HG02885 (cell line): ENCODE data around the gene HACD1.
"Not testable (repeated sequence)": the region's sequence is repeated elsewhere in the genome, so short reads cannot be mapped to it uniquely, and the experiment has no call there.

Experiments
- ATAC-seq: cut with Tn5 transposase; IDR thresholded peaks from one replicate; pipeline ENCODE4 v1.9.1; 2021; ENCODE audit warnings: mild to moderate bottlenecking; ENCODE audit not compliant: unreplicated experiment, poor library complexity

The HACD1 gene

DNA sequence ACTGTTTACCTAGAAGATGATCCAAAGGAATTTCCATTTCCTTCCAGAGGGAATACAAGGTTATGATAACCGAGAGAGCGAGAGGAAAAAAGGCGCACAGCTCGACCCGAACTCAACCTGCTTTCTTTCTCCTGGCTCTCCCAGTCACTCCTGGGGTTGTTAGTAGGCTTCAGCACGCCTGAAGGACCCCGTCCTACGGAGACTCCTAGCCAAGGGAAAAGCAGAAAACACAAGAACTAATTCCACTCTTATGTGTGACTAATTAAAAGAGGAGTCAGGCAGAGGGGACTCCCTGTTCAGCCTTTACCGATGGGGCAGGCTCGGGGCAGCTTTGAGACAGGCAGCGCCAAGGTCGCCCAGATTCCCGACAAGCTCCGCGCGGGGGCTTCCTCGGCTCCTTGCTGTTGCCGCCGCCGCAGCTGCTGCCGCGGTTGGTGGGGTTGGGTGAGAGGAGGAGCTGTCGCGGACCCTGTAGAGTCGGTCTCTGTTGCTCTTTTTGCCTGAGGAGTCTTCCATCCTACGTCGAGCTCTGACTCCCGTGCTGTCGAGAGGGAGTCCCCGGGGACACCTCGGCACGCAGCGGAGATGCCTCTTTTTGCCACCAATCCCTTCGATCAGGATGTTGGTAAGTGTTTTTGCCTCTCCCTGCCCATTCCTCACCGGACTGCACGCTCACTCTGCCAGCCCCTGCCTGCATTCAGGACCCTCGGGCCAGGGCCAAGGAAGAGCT, 26.7 kb upstream of the HACD1 start, which contains the start of gene STAM:
Gene STAM (plus strand): TSS at position 397 of the 730 bp plus-strand sequence. CDS start 189 bp downstream, at position 586.
- peak; percentile 90 for ATAC-seq

DNA sequence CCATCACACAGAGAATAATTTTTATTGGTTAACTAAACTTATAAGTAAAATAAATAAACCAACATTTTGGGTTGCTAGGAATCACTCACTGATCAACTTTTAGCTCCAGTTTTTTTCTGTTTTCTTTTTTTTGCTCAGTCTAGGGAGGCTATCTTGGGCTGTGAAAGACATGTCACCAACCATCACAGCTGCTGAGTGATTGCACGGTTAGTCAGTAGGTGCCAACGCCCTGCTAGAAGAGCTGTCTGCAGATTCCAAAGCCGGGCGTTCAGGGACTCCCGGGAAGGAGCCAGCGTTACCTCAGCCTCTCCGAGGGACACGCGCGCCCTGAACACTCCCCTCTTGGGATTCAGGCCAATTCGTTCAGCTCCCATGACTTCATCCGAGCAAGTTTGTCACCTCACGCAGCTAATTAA, 26.2 kb upstream of the HACD1 start:
- ATAC-seq, result peak; percentile 31

DNA sequence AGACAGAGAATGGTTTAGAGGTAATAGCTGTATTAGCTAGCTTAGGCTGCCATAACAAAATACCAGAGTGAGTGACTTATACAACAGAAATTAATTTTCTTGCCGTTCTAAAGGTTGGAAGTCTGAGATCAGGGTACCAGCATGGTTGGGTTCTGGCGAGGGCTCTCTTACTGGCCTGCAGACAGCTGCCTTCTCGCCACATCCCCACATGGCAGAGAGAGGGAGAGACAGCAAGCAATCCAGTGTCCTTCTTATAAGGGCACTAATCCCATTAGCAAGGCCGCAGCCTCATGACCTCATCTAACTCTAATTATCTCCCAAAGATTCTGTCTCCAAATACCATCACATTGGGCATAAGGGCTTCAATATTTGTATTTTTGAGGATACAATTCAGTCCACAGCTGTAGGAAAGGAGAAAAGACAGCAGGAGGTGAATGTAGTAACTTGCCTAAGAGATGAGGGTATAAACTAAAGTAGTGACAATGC, 23.2 kb upstream of the HACD1 start:
- ATAC-seq, result no peak

DNA sequence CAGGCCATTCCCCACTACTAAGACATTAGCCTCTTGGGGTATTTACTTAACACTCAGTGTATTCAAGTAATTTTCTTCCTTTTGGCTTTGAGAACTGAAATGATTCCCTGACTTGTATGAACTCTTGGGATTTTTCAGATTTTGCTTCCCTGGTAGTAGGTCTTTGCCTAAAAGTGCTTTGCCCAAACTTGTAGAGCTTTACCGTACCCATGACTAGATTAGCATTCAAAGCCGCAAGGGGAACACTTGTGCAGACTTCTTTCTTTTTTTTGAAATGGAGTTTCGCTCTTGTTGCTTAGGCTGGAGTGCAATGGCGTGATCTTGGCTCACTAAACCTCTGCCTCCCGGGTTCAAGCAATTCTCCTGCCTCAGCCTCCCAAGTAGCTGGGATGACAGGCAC, 20.7 kb upstream of the HACD1 start:
- ATAC-seq, result no peak

DNA sequence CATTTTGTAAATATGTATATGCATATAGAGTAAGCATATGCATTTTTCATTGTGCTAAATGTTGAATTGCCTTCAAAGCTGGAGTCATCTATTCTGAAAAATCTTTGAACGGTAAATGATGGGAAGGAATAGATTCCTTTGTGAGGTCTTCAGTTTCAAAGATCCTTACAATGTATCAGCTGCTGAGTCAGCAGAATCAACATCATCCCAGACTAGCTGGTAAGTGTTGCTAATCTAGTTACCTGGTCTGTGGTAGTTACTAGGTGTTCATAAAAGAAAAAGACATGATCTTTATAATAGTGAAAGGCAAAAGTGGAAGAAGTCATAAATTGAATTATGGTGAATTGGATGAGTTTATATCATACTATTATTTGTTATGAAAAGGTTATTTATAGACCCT, 16.2 kb upstream of the HACD1 start:
- ATAC-seq, result no peak

DNA sequence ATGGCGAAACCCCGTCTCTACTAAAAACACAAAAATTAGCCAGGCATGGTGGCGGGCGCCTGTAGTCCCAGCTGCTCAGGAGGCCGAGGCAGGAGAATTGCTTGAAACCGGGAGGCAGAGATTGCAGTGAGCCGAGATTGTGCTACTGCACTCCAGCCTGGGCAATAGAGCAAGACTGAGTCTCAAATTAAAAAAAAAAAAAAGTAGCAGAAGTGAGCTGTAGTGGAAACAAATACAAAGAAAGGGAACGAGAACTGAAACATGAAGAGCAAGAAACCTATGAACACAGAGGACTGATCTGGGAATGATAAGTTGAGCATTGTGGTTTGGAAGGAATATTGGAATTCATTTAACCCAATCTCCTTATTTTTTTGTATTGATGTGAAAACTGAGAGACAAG, 15.4 kb upstream of the HACD1 start:
- ATAC-seq, result not testable (repeated sequence)

DNA sequence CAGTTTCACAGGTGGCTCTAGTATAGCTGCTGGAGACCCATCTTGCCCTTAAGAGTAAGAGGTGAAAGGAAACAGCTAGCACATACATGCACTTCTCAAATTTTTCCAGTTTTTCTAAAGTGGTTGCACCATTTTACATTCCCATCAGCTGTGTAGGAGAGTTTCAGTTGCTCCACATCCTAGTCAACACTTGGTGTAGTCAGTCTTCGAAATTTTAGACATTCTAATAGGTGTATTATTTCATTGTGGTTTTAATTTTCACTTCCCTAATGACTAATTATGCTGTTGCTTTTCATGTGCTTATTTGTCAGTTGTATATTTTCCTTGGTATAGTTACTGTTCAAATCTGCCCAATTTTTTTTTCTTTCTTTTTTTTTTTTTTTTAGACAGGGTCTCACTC, 9.5 kb upstream of the HACD1 start:
- no peak for ATAC-seq

DNA sequence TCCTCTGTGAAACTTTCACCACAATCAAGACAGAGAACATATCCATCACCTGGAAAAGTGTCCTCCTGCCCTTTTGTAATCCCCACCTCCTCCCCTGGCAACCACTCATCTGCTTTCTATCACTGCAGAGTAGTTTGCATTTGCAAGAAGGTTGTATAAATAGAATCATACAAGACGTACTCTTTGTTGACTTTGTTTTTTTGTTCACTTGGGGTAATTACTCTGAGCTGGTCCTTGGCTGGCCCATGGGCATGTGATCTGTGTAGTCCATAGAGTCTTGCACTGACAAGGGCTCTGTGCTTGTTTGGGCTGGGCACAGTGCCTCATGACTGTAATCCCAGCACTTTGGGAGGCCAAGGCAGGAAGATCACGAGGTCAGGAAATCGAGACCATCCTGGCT, 7.8 kb upstream of the HACD1 start:
- no peak for ATAC-seq

DNA sequence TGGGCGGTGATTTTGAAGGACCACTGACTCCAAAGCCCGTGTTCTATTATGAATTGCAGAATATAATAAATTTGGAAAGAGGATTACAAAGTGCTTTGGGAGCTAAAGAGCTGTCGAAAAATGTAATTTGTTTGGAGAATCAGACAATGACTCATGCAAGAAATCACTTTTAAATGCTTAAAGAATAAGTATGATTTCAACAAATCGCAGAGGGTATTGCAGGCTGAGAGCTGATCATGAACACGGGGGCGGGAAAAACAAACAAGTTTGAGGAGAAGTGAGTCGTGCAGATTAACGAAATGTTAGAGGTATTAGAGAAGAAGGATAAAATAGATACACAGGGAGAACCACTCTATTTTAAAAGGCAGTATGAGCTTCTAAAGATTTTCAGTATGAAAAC, 4.9 kb upstream of the HACD1 start:
- no peak for ATAC-seq

DNA sequence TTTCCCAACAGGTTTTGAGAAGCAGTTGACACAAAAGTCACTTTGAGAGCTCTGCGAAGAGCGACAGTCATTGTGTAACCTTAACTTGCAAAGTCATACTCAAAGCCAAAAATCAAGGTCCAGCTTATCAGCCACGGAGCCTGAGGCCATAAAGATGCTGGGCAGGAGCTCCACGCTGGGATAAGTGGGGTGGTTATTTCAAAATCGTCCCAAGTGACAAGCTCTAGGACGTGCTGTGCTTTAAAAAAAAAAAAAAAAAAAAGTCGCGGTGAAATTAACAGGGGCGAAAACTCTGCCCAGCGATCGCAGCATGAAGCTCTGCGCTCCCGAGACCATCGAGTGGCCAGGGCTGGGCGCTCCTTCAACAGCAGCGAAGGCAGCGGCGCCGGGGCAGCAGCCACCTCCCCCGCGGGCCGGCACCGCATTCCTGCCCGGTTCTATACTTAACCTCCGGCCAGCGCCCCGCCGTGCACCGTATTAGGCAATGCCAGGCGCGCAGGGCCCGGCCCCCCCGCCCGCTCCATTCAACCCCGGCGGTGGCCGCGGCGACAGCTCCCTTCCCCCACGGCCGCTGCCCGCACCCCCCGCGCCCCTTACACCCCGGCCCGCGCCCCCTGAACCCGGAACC, 657 bp downstream of the HACD1 start:
- peak; percentile 45 for ATAC-seq

DNA sequence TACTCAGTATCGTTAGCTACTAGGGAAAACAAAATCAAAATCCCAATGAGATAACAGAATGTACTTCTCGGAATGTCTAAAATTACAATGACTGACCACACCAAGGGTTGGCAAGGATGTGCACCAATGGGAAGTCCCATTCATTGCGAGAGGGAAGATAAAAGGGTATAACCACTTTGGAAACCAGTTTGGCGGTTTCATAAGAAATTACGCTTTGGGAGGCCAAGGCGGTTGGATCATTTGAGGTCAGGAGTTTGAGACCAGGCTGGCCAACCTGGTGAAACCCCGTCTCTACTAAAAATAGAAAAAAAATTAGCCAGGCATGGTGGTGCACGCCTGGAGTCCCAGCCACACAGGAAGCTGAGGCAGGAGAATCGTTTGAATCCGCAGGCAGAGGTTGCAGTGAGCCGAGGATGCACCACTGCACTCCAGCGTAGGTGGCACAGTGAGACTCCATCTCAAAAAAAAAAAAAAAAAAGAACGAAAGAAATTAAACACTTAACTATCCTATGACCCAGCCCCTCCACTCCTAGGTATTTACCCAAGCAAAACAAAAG, 7.6 kb downstream of the HACD1 start:
- no peak for ATAC-seq

DNA sequence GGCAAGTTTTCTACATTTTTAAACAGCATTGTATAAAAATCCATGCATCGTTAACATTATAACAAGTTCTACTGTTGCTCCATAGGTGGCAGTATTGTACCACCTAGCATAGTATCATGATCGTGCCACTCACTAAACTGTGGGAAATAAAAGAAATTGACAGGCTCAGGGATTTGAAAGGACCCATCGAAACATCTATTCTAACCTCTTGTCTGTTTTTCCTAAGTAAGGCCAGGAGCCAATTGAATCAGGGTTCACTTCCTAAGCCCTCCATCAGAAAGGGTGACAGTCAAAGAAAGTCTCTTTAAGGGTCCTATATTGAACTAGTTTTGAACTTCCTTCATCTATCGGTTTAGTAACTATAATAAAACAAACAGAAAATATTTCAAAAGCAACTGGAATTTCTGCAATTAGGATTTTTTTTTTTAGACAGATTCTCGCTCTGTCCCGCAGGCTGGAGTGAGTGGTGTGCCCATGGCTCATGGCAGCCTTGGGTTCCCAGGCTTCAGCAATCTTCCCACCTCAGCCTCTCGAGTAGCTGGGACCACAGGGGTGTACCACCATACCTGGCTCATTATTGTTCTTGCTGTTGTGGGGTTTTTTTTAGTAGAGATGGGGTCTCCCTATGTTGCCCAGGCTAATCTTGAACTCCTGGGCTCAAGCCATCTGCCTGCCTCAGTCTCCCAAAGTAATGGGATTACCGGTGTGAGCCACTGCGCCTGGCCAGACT, 9.4 kb downstream of the HACD1 start:
- ATAC-seq, result peak; percentile 81

DNA sequence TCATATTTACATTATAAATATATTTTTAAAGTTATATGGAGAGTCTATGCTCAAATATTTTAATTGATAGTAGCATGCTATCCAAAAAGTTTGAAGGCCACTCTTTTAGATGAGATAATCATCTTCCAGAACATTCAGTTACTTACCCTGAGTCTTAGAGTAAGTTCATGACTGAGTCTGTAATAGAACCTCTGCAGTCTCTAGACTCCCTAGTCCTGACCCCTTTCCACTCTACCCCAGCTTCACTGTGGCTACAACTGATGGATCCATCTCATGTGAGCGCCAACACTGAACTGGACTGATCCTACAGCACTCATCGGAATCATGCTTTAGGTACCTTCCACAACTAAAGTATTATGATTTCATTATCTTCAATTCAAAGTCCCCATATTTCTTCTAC, 10.1 kb downstream of the HACD1 start:
- ATAC-seq, result no peak

DNA sequence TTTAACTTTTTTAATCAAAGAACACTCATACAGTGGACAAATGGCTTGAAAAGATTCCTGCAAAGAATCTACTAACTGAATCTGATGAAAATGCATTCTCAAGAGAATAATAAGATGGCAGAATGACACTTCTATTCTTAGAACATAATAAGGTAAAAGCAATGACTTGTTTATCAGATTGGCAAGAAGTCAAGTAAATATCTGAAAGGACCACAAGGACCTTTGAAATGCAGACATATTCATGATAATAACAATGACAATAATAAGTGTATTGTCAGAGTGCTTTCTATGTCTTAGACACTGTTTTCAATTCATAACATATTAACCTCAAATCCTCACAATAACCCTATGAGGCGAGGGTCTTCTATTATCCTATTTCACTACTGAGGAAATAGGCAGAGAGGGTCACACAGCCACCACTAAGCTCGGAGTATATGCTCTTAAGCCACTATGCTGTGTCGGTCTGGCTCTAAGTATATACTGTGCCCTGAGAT, 10.6 kb downstream of the HACD1 start:
- no peak for ATAC-seq

DNA sequence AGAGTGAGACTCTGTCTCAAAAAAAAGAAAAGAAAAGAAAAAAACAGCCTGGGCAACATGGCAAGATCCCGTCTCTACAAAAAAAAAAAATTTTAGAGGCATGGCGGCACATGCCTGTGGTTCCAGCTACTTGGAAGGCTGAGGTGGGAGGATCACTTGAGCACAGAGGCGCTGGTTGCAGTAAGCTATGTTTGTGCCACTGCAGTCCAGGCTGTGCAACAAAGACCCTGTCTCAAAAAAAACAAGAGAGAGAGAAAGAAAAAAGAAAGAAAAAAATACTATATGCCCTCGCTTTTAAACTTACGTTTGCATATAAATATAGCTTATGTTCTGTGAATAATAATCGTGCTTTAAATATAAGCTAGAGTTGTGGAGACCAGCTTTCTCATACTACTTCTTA, 11.2 kb downstream of the HACD1 start:
- ATAC-seq, result no peak

DNA sequence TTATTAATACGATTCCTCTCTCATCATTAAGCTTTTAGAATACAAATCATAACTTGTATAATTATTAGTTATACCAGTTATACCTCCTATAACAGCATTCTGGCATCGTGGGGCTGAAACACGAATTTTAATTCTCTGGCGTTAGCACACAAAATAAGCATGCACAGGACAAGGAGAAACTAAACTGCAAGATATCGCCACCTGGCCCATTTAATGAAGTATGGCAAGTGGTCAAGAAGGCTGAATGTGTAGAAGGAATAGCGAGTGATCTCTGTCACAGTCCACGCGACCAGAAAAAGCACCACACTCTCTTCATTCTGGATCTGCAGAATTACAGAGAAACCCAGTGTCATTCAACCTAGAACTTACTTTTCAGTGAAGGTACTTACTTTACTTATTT, 18.1 kb downstream of the HACD1 start:
- ATAC-seq, result no peak

DNA sequence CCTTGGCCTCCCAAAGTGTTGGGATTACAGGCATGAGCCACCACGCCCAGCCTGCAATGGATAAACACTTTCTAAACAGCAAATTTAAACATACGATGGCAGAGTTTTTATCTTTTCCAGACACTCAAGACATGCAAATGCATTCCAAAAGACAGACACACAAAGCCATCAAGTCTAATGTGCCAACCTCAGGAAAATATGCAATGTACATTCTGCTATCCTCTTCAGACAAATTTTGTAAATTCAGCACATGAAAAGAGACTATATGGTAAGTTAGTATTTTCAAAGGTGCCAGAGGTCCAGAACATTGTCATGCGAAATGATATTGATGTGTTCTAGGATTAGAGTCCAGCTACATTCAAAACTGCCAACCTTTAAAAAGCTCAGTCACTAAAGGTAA, 19.8 kb downstream of the HACD1 start:
- no peak for ATAC-seq

DNA sequence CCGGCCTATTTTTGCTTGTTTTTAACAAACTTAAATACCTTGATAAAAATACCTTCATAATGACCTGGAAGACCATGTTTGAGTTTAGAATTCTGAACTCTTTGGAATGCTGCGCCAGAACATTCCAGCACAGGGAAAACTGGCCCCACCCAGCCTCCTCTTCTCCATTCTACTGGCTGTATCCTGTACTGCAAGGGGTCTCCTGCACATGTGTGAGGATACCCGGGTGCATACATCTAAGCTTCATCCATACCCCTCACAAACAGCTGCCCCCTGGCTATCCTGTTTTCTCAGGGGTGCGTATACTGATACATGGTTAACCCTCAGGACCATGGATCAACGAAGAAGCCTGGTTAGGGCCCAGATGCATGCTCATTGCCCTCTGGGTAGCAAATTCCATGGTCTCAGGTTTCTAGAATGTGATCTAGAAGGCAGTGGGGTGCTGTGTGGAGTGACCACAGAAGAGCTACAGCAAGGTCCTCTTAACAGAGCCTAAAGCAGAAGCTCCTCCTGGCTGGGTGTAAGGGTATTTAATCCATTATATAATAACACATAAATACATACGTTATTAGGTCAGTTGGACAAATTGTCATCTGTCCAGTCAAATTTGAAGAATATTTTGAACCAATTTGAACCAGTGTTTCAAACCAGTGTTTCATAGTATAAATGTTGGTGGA, 26.1 kb downstream of the HACD1 start:
- no peak for ATAC-seq

DNA sequence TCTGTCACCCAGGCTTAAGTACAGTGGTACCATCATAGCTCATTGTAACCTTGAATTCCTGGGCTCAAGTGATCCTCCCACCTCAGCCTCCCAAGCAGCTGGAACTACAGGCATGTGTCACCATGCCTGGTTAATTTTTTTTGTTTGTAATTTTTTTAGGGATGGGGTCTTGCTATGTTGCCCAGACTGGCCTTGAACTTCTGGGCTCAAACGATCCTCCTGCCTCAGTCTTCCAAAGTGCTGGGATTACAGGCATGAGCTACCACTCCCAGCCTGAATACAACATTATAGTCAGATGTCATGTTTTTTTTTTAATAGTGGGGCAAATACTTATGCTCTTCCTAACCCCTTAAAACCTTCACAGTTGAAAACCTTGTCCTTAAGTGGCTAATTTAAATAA, 27.9 kb downstream of the HACD1 start:
- not testable (repeated sequence) for ATAC-seq

DNA sequence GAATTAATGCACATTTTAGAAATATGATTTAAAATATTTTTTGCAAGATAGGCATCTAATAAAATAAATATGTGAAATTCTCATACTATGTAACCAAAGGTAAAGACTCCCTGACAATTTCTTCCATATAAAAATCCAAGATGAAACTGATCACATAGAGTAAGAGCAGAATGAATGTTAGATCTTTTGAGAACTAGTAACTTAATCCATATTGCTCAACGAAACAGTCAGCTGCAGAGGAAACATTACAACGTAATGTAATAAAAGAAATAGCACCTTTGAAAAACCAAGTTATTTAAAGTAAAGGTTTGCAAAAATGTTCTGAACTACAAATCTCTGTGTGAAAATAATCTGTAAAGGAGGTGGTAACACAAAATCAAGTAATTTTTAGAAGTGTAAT, 28.8 kb downstream of the HACD1 start:
- no peak for ATAC-seq
